HuH-7.5 (cell line): ENCODE measurements around the gene EEF2K.
"Not testable (repeated sequence)": the region's sequence is repeated elsewhere in the genome, so short reads cannot be mapped to it uniquely, and the experiment has no call there.

ENCODE experiments used
- DNase-seq: peaks from one replicate; pipeline ENCODE4 v3.0.0; 2011; ENCODE audit warnings: low spot score

Gene EEF2K

GRCh38 chr16:22206013-22206841 is at the start of gene EEF2K:
EEF2K (plus strand) TSS chr16:22206278; CDS start chr16:22225730, 19,452 bp downstream.
- peak; percentile 91 for DNase-seq

- DNase-seq: no peak
These were observed 44.7 kb upstream of the EEF2K start for GRCh38 chr16:22161401-22161800.

- no peak for DNase-seq
These were observed 44.0 kb upstream of the EEF2K start, which contains the start of gene SDR42E2 for GRCh38 chr16:22161999-22162655. SDR42E2 (plus strand) TSS chr16:22162506; CDS start chr16:22165583, 3,077 bp downstream.

- DNase-seq: no peak
These were observed 43.4 kb upstream of the EEF2K start for GRCh38 chr16:22162656-22163009.

- DNase-seq: no peak
These were observed 42.3 kb upstream of the EEF2K start for GRCh38 chr16:22163806-22164205.

GRCh38 chr16:22164482-22164881 is 41.6 kb upstream of the EEF2K start:
- no peak for DNase-seq

GRCh38 chr16:22165508-22166285 is 40.4 kb upstream of the EEF2K start:
- no peak for DNase-seq

GRCh38 chr16:22171953-22172352 is 34.1 kb upstream of the EEF2K start:
- no peak for DNase-seq

GRCh38 chr16:22172642-22173041 is 33.4 kb upstream of the EEF2K start:
- DNase-seq: not testable (repeated sequence)

GRCh38 chr16:22174642-22175041 is 31.4 kb upstream of the EEF2K start:
- no peak for DNase-seq

GRCh38 chr16:22177968-22178930 is 27.8 kb upstream of the EEF2K start:
- DNase-seq: no peak

- DNase-seq: no peak
These were observed 24.7 kb upstream of the EEF2K start for GRCh38 chr16:22181426-22181825.

- DNase-seq: no peak
These were observed 24.2 kb upstream of the EEF2K start for GRCh38 chr16:22181843-22182242.

- DNase-seq: no peak
These were observed 22.7 kb upstream of the EEF2K start for GRCh38 chr16:22183335-22183734.

- peak; percentile 50 for DNase-seq
These were observed 22.0 kb upstream of the EEF2K start for GRCh38 chr16:22183901-22184614.

- DNase-seq: no peak
These were observed 21.5 kb upstream of the EEF2K start for GRCh38 chr16:22184615-22184968.

- DNase-seq: no peak
These were observed 19.6 kb upstream of the EEF2K start for GRCh38 chr16:22186517-22186916.

- DNase-seq: no peak
These were observed 17.8 kb upstream of the EEF2K start for GRCh38 chr16:22188267-22188594.

GRCh38 chr16:22188595-22189442 is 17.3 kb upstream of the EEF2K start:
- peak; percentile 46 for DNase-seq

GRCh38 chr16:22189473-22190080 is 16.5 kb upstream of the EEF2K start:
- DNase-seq: no peak
